Fibroblast of lung (primary cell): Measurements from ENCODE around the gene ZDHHC14. TPM values are rescaled to one million over a fixed set of nuclear protein-coding genes. Genes with fewer than 3 reads are reported as not detected.

Source experiments
- DNase-seq, 2 donors: peaks; one replicate each; pipeline versions ENCODE4 v3.0.0 to v3.0.0-alpha.2; 2010; ENCODE audit warnings: low read depth in 2 of 2
- H2AFZ ChIP-seq: 2 replicates; pipeline ENCODE4 v1.5.1; 2012; ENCODE audit warnings: low read length, control low read depth, inconsistent platforms
- H3K27ac ChIP-seq: 2 replicates; pipeline ENCODE4 v1.5.1; 2011; ENCODE audit warnings: low read length, control low read depth; ENCODE audit not compliant: insufficient read depth
- H3K27me3 ChIP-seq: 2 replicates; pipeline ENCODE4 v1.5.1; 2011; ENCODE audit warnings: mild to moderate bottlenecking, low read length; ENCODE audit not compliant: control insufficient read depth, insufficient read depth
- H3K36me3 ChIP-seq: 2 replicates; pipeline ENCODE4 v1.5.1; 2011; ENCODE audit warnings: low read length; ENCODE audit not compliant: control insufficient read depth, insufficient read depth
- H3K4me1 ChIP-seq: 2 replicates; pipeline ENCODE4 v1.5.1; 2011; ENCODE audit warnings: low read length; ENCODE audit not compliant: control insufficient read depth, insufficient read depth; ENCODE audit errors: extremely low read depth
- H3K4me2 ChIP-seq: 2 replicates; pipeline ENCODE4 v1.5.1; 2011; ENCODE audit warnings: low read length, control low read depth; ENCODE audit not compliant: insufficient read depth; ENCODE audit errors: extremely low read depth
- H3K4me3 ChIP-seq, 4 experiments: fragments of 200-600 bp in 1 of 4; sonication (generic) in 1 of 4; replicated peaks in 1 of 4; 2 replicates each; pipeline ENCODE4 v1.5.1; 2011 to 2016; ENCODE audit warnings: low read length in 4 of 4, low read depth in 3 of 4, mild to moderate bottlenecking in 3 of 4, control low read depth in 2 of 4, inconsistent platforms in 1 of 4, mixed read lengths in 1 of 4; ENCODE audit not compliant: insufficient read depth in 1 of 4; ENCODE audit errors: control extremely low read depth in 1 of 4
- H3K79me2 ChIP-seq: 2 replicates; pipeline ENCODE4 v1.5.1; 2012; ENCODE audit warnings: mild to moderate bottlenecking, low read length, inconsistent platforms; ENCODE audit not compliant: control insufficient read depth, insufficient read depth
- H3K9ac ChIP-seq: 2 replicates; pipeline ENCODE4 v1.5.1; 2011; ENCODE audit warnings: mild to moderate bottlenecking, low read length, control low read depth; ENCODE audit not compliant: insufficient read depth
- H3K9me3 ChIP-seq: 2 replicates; pipeline ENCODE4 v1.5.1; 2012; ENCODE audit warnings: low read depth, low read length; ENCODE audit not compliant: control insufficient read depth, insufficient read depth
- H4K20me1 ChIP-seq: 2 replicates; pipeline ENCODE4 v1.5.1; 2011; ENCODE audit warnings: low read length; ENCODE audit not compliant: control insufficient read depth, insufficient read depth; ENCODE audit errors: extremely low read depth
- EZH2 ChIP-seq: IDR thresholded peaks from 2 replicates; pipeline ENCODE4 v1.5.1; 2012; ENCODE audit warnings: low read length, control low read depth, mild to moderate bottlenecking; ENCODE audit errors: missing control alignments
- polyA plus RNA-seq, 2 donors: library from polyadenylated mRNA; depleted of rRNA in 1 of 2; stranded (reverse) in 1 of 2; unstranded in 1 of 2; fragments of >200 nt; gene quantifications; 2 replicates each; pipeline ENCODE4 v1.2.1, GENCODE V29; 2011 to 2012; ENCODE audit warnings: missing spikeins in 1 of 2
- total RNA-seq: library from RNA; depleted of rRNA; stranded (reverse); fragments of >200 nt; gene quantifications from 2 replicates; pipeline ENCODE4 v1.2.1, GENCODE V29; 2014
- TF ChIP-seq, protein P1 (sequence below), 2 donors: IDR thresholded peaks in 1 of 2; conservative IDR thresholded peaks in 1 of 2; 1 replicate in 1 of 2; 2 replicates in 1 of 2; pipeline ENCODE4 v1.5.1; 2011 to 2012; ENCODE audit warnings: low read length in 2 of 2, control low read depth in 1 of 2, inconsistent platforms in 1 of 2, low read depth in 1 of 2, mild to moderate bottlenecking in 1 of 2

Gene ZDHHC14
- total and polyA plus RNA-seq, 2 donors (not counting 1 experiment from before 2014, with no cell fraction given), result 1.7 to 3.5 TPM

GRCh38 chr6:157600807-157601206 lies 219.8 kb downstream of the ZDHHC14 start:
- H3K9ac ChIP-seq, result no peak overlapping the region
- DNase-seq, result no peak
- TF ChIP-seq, protein P1, sequence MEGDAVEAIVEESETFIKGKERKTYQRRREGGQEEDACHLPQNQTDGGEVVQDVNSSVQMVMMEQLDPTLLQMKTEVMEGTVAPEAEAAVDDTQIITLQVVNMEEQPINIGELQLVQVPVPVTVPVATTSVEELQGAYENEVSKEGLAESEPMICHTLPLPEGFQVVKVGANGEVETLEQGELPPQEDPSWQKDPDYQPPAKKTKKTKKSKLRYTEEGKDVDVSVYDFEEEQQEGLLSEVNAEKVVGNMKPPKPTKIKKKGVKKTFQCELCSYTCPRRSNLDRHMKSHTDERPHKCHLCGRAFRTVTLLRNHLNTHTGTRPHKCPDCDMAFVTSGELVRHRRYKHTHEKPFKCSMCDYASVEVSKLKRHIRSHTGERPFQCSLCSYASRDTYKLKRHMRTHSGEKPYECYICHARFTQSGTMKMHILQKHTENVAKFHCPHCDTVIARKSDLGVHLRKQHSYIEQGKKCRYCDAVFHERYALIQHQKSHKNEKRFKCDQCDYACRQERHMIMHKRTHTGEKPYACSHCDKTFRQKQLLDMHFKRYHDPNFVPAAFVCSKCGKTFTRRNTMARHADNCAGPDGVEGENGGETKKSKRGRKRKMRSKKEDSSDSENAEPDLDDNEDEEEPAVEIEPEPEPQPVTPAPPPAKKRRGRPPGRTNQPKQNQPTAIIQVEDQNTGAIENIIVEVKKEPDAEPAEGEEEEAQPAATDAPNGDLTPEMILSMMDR (conservative IDR thresholded peaks at IDR 0.05 in 1 of 2, IDR thresholded peaks at IDR 0.05 in 1 of 2; ENCODE audit: low read depth in 1 of 2, low read length in 2 of 2), result no peak
- no peak for TF ChIP-seq EZH2

GRCh38 chr6:157602521-157603295 lies 221.7 kb downstream of the ZDHHC14 start:
- Histone ChIP-seq H3K4me3 (no peak overlapping the region), H3K27ac (no peak overlapping the region), H3K9me3 (no peaks in the 10 kb centered on the region), H3K4me2 (no peak overlapping the region), H4K20me1 (no peaks in the 10 kb centered on the region), H2AFZ (no peak overlapping the region), H3K4me1 (no peaks in the 10 kb centered on the region), H3K36me3 (no peaks in the 10 kb centered on the region), H3K9ac (no peak overlapping the region), H3K79me2 (no peaks in the 10 kb centered on the region), H3K27me3 (no peaks in the 10 kb centered on the region)
- TF ChIP-seq EZH2, result no peak
- TF ChIP-seq, protein P1 (conservative IDR thresholded peaks at IDR 0.05 in 1 of 2, IDR thresholded peaks at IDR 0.05 in 1 of 2; ENCODE audit: low read depth in 1 of 2, low read length in 2 of 2), result no peak
- DNase-seq, result no peak

More at GRCh38 chr6:157600807-157601206, 219.8 kb downstream of the ZDHHC14 start:
- Histone ChIP-seq H3K4me1 (peaks cover 6% of the 10 kb centered on the region), H3K9me3 (no peaks in the 10 kb centered on the region), H3K27me3 (no peaks in the 10 kb centered on the region), H4K20me1 (no peaks in the 10 kb centered on the region), H3K4me2 (no peak overlapping the region), H2AFZ (no peak overlapping the region), H3K36me3 (no peaks in the 10 kb centered on the region), H3K79me2 (no peaks in the 10 kb centered on the region), H3K4me3 (no peak overlapping the region), H3K27ac (no peak overlapping the region)

- no peak overlapping the region for H3K9ac ChIP-seq
- TF ChIP-seq EZH2, result no peak
- TF ChIP-seq, protein P1 (conservative IDR thresholded peaks at IDR 0.05 in 1 of 2, IDR thresholded peaks at IDR 0.05 in 1 of 2; ENCODE audit: low read depth in 1 of 2, low read length in 2 of 2), result no peak
- no peak for DNase-seq
- no peaks in the 10 kb centered on the region for H3K9me3 ChIP-seq
- H3K4me2 ChIP-seq, result no peak overlapping the region
- H3K4me1 ChIP-seq, result no peaks in the 10 kb centered on the region
- H3K79me2 ChIP-seq, result no peaks in the 10 kb centered on the region
- H3K27me3 ChIP-seq, result no peaks in the 10 kb centered on the region
- H3K36me3 ChIP-seq, result no peaks in the 10 kb centered on the region
- no peak overlapping the region for H3K4me3 ChIP-seq
- H2AFZ ChIP-seq, result no peak overlapping the region
- no peaks in the 10 kb centered on the region for H4K20me1 ChIP-seq
- H3K27ac ChIP-seq, result no peak overlapping the region
These were observed 222.4 kb downstream of the ZDHHC14 start for GRCh38 chr6:157603314-157603940.
